ENCODE measurements around the gene MED13. TPM values are rescaled to one million over a fixed set of nuclear protein-coding genes. Genes with fewer than 3 reads are reported as not detected.
"Not testable (repeated sequence)": the region's sequence is repeated elsewhere in the genome, so short reads cannot be mapped to it uniquely, and the experiment has no call there.

MED13 gene
- total RNA-seq, 1 donor from 2014 or later, result 69.7 TPM

DNA sequence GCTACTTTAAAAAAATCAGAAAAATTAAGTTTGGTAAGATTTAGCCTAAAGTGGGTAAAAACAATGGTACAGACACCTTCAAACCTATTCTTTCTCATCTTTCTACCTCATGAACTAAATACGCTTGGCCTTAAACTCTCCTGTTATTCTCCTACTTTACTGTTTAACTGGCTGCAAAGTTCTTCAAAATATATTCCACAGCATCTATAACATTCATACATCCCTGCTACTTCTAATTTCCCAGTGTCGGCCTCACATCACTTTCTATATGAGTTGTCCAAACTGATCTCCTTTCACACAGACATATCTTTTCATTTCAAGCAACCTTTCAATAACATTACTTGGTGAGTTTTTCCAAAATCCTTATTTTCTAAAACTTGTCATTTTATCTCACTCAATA, 64.0 kb downstream of the MED13 start:
- H3K4me3 Mint-ChIP-seq (ENCODE audit: unreplicated experiment), result no peak overlapping the region

DNA sequence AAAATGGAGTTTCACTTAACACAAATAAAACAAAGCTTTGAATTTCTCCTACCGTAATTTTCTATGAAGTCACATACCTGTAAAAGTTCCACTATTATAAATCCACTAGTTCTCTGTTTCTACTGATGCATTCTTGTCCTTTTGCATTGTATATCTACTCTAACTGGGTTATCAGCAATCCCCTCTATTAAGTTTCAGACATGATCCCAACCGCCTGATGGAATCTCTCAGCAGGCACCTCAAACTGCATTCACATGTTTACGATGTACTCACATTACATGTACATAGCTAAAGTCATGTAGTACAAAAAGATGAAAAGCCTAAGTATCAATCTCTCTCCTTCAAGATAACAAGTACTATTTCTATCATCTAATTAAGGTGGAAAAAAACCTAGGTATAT, 64.9 kb downstream of the MED13 start:
- DNase-seq (ENCODE audit: extremely low spot score, unreplicated experiment), result no peak
- Mint-ChIP-seq H3K4me1 (ENCODE audit: unreplicated experiment) (peaks cover 23% of the 10 kb centered on the region), H3K4me3 (ENCODE audit: unreplicated experiment) (no peak overlapping the region), H3K36me3 (ENCODE audit: unreplicated experiment) (peaks cover 29% of the 10 kb centered on the region), H3K27me3 (ENCODE audit: unreplicated experiment) (no peaks in the 10 kb centered on the region), H3K9me3 (ENCODE audit: unreplicated experiment) (peaks cover 6% of the 10 kb centered on the region), H3K27ac (ENCODE audit: unreplicated experiment) (no peak overlapping the region)
- TF ChIP-seq, protein P1, sequence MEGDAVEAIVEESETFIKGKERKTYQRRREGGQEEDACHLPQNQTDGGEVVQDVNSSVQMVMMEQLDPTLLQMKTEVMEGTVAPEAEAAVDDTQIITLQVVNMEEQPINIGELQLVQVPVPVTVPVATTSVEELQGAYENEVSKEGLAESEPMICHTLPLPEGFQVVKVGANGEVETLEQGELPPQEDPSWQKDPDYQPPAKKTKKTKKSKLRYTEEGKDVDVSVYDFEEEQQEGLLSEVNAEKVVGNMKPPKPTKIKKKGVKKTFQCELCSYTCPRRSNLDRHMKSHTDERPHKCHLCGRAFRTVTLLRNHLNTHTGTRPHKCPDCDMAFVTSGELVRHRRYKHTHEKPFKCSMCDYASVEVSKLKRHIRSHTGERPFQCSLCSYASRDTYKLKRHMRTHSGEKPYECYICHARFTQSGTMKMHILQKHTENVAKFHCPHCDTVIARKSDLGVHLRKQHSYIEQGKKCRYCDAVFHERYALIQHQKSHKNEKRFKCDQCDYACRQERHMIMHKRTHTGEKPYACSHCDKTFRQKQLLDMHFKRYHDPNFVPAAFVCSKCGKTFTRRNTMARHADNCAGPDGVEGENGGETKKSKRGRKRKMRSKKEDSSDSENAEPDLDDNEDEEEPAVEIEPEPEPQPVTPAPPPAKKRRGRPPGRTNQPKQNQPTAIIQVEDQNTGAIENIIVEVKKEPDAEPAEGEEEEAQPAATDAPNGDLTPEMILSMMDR (IDR thresholded peaks at IDR 0.05), result no peak

More for the DNA sequence above, 64.0 kb downstream of the MED13 start:
- no peaks in the 10 kb centered on the region for H3K27me3 Mint-ChIP-seq (ENCODE audit: unreplicated experiment)
- peaks cover 24% of the 10 kb centered on the region for H3K36me3 Mint-ChIP-seq (ENCODE audit: unreplicated experiment)
- DNase-seq (ENCODE audit: extremely low spot score, unreplicated experiment), result no peak
- H3K4me1 Mint-ChIP-seq (ENCODE audit: unreplicated experiment), result peaks cover 26% of the 10 kb centered on the region
- peak overlapping the region; percentile 21 for H3K27ac Mint-ChIP-seq (ENCODE audit: unreplicated experiment)
- peaks cover 6% of the 10 kb centered on the region for H3K9me3 Mint-ChIP-seq (ENCODE audit: unreplicated experiment)
- TF ChIP-seq, protein P1 (IDR thresholded peaks at IDR 0.05), result no peak

DNA sequence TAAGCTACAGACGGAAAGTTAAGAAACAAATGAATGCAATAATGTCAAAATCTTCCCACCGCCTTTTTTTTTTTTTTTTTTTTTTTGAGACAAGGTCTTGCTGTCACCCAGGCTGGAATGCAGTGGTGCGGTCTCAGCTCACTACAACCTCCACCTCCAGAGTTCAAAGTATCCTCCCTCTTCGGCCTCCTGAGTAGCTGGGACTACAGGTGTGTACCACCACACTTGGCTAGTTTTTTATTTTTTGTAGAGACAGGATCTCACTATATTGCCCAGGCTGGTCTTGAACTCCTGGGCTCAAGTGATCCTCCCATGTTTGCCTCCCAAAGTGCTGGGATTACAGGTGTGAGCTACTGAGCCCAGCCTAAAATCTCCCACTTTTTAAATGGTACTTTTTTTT, 66.5 kb downstream of the MED13 start:
- H3K4me3 Mint-ChIP-seq (ENCODE audit: unreplicated experiment); H3K9me3 Mint-ChIP-seq (ENCODE audit: unreplicated experiment); H3K27me3 Mint-ChIP-seq (ENCODE audit: unreplicated experiment); DNase-seq (ENCODE audit: extremely low spot score, unreplicated experiment): not testable (repeated sequence)
- Mint-ChIP-seq H3K36me3 (ENCODE audit: unreplicated experiment) (peaks cover 26% of the 10 kb centered on the region), H3K4me1 (ENCODE audit: unreplicated experiment) (peaks cover 23% of the 10 kb centered on the region), H3K27ac (ENCODE audit: unreplicated experiment) (peak overlapping the region; percentile 86)

DNA sequence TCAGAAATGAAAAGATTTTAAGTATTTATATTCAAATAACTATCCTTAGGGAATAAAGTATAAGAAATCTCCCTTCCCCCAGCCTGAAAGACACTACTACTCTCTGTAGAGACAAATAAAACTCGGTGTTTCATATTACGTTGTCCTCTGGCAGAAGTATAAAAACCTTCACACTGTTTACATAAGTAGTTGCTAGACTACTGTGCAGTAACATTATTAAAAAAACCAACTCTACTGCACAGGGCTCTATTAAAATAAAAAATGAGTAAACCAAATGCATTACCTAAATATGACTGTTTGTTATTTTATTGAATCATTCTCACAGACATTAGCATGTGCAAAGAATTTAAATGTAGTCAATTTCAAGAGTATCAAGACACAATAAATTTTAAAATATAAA, 67.4 kb downstream of the MED13 start:
- TF ChIP-seq, protein P1 (IDR thresholded peaks at IDR 0.05), result no peak
- H3K4me1 Mint-ChIP-seq (ENCODE audit: unreplicated experiment), result peaks cover 23% of the 10 kb centered on the region
- no peaks in the 10 kb centered on the region for H3K27me3 Mint-ChIP-seq (ENCODE audit: unreplicated experiment)
- H3K9me3 Mint-ChIP-seq (ENCODE audit: unreplicated experiment), result no peaks in the 10 kb centered on the region
- peak overlapping the region; percentile 58 for H3K27ac Mint-ChIP-seq (ENCODE audit: unreplicated experiment)
- H3K36me3 Mint-ChIP-seq (ENCODE audit: unreplicated experiment), result peaks cover 32% of the 10 kb centered on the region
- no peak for DNase-seq (ENCODE audit: extremely low spot score, unreplicated experiment)
- no peak overlapping the region for H3K4me3 Mint-ChIP-seq (ENCODE audit: unreplicated experiment)

DNA sequence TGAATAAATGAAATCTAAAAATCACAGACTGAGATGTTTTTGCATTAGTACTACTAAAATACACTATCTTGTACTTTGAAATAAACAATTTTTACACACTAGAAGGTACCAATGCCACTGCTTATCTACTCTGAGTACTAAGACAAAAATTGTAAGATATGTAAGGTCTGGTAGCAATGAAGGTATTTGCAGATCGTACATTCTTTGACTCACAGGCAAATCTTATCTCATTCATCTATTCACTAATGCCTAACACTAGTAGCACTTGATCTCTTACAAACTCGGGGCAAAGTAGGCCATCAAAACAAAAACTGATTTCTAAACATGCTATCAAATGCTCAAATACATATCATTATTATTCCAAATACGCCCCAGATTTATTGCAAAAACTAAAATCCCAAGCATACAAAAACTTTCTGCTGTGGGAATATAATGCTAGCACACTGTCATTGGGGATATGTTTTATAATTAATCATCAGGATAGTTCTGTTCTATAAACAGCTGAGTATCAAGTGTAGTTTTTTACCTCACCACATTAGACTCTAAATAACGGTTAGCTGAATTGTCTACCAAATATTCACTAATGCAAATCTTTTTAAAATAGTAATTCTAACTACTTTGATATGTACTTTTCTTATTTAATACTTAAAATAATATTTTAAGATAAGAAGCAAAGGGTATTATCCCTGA, 68.0 kb downstream of the MED13 start:
- H3K27ac Mint-ChIP-seq (ENCODE audit: unreplicated experiment), result peak overlapping the region; percentile 63
- H3K27me3 Mint-ChIP-seq (ENCODE audit: unreplicated experiment), result no peaks in the 10 kb centered on the region
- no peak for DNase-seq (ENCODE audit: extremely low spot score, unreplicated experiment)
- H3K9me3 Mint-ChIP-seq (ENCODE audit: unreplicated experiment), result no peaks in the 10 kb centered on the region
- peaks cover 23% of the 10 kb centered on the region for H3K4me1 Mint-ChIP-seq (ENCODE audit: unreplicated experiment)
- peaks cover 35% of the 10 kb centered on the region for H3K36me3 Mint-ChIP-seq (ENCODE audit: unreplicated experiment)
- H3K4me3 Mint-ChIP-seq (ENCODE audit: unreplicated experiment), result no peak overlapping the region
- TF ChIP-seq, protein P1 (IDR thresholded peaks at IDR 0.05), result no peak

Data from osteocyte (in vitro differentiated cells).